H9 (cell line): ENCODE data around the gene NT5DC1. TPM values are rescaled to one million over a fixed set of nuclear protein-coding genes. Genes with fewer than 3 reads are reported as not detected.

ENCODE experiments used
- DNase-seq: peaks from one replicate; pipeline ENCODE4 v3.0.0-alpha.2; 2017
- H2AFZ ChIP-seq: one replicate; pipeline ENCODE4 v1.6.1; 2013; ENCODE audit warnings: mild to moderate bottlenecking, low read length, control low read depth, moderate library complexity
- H2AK5ac ChIP-seq: 2 replicates; pipeline ENCODE4 v1.6.1; 2013; ENCODE audit warnings: low read length, control low read depth, mixed read lengths; ENCODE audit not compliant: insufficient read length
- H2BK120ac ChIP-seq: one replicate; pipeline ENCODE4 v1.6.1; 2013; ENCODE audit warnings: low read depth, mild to moderate bottlenecking, low read length, control low read depth, inconsistent platforms; ENCODE audit not compliant: poor library complexity, severe bottlenecking
- H2BK12ac ChIP-seq: 2 replicates; pipeline ENCODE4 v1.6.1; 2013; ENCODE audit warnings: low read length, control low read depth, mixed read lengths, low read depth; ENCODE audit not compliant: insufficient read length
- H2BK15ac ChIP-seq: 2 replicates; pipeline ENCODE4 v1.6.1; 2013; ENCODE audit warnings: low read depth, low read length, control low read depth
- H2BK20ac ChIP-seq: one replicate; pipeline ENCODE4 v1.6.1; 2013; ENCODE audit warnings: low read depth, mild to moderate bottlenecking, low read length, control low read depth, inconsistent platforms; ENCODE audit not compliant: poor library complexity, severe bottlenecking
- H2BK5ac ChIP-seq: 2 replicates; pipeline ENCODE4 v1.6.1; 2013; ENCODE audit warnings: low read length, control low read depth, mixed read lengths; ENCODE audit not compliant: insufficient read length
- H3K14ac ChIP-seq: 2 replicates; pipeline ENCODE4 v1.6.1; 2013; ENCODE audit warnings: low read length, control low read depth; ENCODE audit not compliant: insufficient read depth
- H3K18ac ChIP-seq: 2 replicates; pipeline ENCODE4 v1.6.1; 2013; ENCODE audit warnings: low read depth, mild to moderate bottlenecking, mixed read lengths, low read length, control low read depth; ENCODE audit not compliant: insufficient read length
- H3K23ac ChIP-seq: 2 replicates; pipeline ENCODE4 v1.6.1; 2013; ENCODE audit warnings: low read length, control low read depth, mixed read lengths, low read depth; ENCODE audit not compliant: insufficient read length
- H3K23me2 ChIP-seq: 2 replicates; pipeline ENCODE4 v1.6.1; 2013; ENCODE audit warnings: low read depth, mild to moderate bottlenecking, mixed read lengths, low read length, control low read depth; ENCODE audit not compliant: insufficient read length, poor library complexity, severe bottlenecking
- H3K27ac ChIP-seq: 2 replicates; pipeline ENCODE4 v1.5.1; 2013; ENCODE audit warnings: low read length, control low read depth, mixed read lengths, low read depth; ENCODE audit not compliant: insufficient read length
- H3K27me3 ChIP-seq: 2 replicates; pipeline ENCODE4 v1.6.1; 2013; ENCODE audit warnings: low read length, control low read depth, inconsistent platforms; ENCODE audit not compliant: insufficient read depth
- H3K4ac ChIP-seq: 2 replicates; pipeline ENCODE4 v1.6.1; 2013; ENCODE audit warnings: low read depth, mild to moderate bottlenecking, control low read depth, inconsistent platforms, low read length, moderate library complexity
- H3K4me1 ChIP-seq: 2 replicates; pipeline ENCODE4 v1.6.1; 2013; ENCODE audit warnings: low read length, control low read depth, inconsistent platforms; ENCODE audit not compliant: insufficient read depth
- H3K4me2 ChIP-seq: 2 replicates; pipeline ENCODE4 v1.6.1; 2013; ENCODE audit warnings: low read length, control low read depth, mixed read lengths; ENCODE audit not compliant: insufficient read length, insufficient read depth
- H3K56ac ChIP-seq: 2 replicates; pipeline ENCODE4 v1.6.1; 2013; ENCODE audit warnings: low read depth, mild to moderate bottlenecking, mixed read lengths, low read length, control low read depth; ENCODE audit not compliant: insufficient read length
- H3K79me1 ChIP-seq: 2 replicates; pipeline ENCODE4 v1.6.1; 2013; ENCODE audit warnings: low read depth, mild to moderate bottlenecking, moderate library complexity, low read length, control low read depth, inconsistent platforms; ENCODE audit not compliant: insufficient read depth, poor library complexity, severe bottlenecking
- H3K79me2 ChIP-seq: 2 replicates; pipeline ENCODE4 v1.6.1; 2013; ENCODE audit warnings: low read length, control low read depth, inconsistent platforms; ENCODE audit not compliant: insufficient read depth
- H3K9ac ChIP-seq: 2 replicates; pipeline ENCODE4 v1.6.1; 2013; ENCODE audit warnings: low read length, control low read depth, mixed read lengths; ENCODE audit not compliant: insufficient read length; ENCODE audit errors: extremely low read depth
- H3K9me3 ChIP-seq: one replicate; pipeline ENCODE4 v1.6.1; 2013; ENCODE audit warnings: low read depth, low read length, inconsistent platforms; ENCODE audit not compliant: control insufficient read depth
- H3T11ph ChIP-seq: one replicate; pipeline ENCODE4 v1.6.1; 2013; ENCODE audit warnings: mild to moderate bottlenecking, low read length, control low read depth, inconsistent platforms
- H4K20me1 ChIP-seq: one replicate; pipeline ENCODE4 v1.6.1; 2013; ENCODE audit not compliant: control insufficient read depth, insufficient read length, insufficient read depth
- H4K5ac ChIP-seq: 2 replicates; pipeline ENCODE4 v1.6.1; 2013; ENCODE audit warnings: low read depth, mild to moderate bottlenecking, mixed read lengths, low read length, control low read depth; ENCODE audit not compliant: insufficient read length
- H4K8ac ChIP-seq: replicated peaks from 2 replicates; pipeline ENCODE4 v1.6.1; 2013; ENCODE audit warnings: low read length, control low read depth, mixed read lengths, low read depth; ENCODE audit not compliant: insufficient read length
- H4K91ac ChIP-seq: 2 replicates; pipeline ENCODE4 v1.6.1; 2013; ENCODE audit warnings: low read depth, mild to moderate bottlenecking, moderate library complexity, mixed read lengths, low read length, control low read depth; ENCODE audit not compliant: insufficient read length
- H3K27ac Mint-ChIP-seq, 3 experiments: 2 replicates in 2 of 3; 3 replicates in 1 of 3; pipeline ENCODE4 v1.8.0; 2020 to 2021; ENCODE audit warnings: mixed read lengths in 3 of 3, mild to moderate bottlenecking in 1 of 3, moderate library complexity in 1 of 3
- H3K27me3 Mint-ChIP-seq: 2 replicates; pipeline ENCODE4 v1.8.0; 2021; ENCODE audit warnings: low read depth, mild to moderate bottlenecking, moderate library complexity, mixed read lengths
- H3K36me3 Mint-ChIP-seq, 3 experiments: 2 replicates in 2 of 3; 3 replicates in 1 of 3; pipeline ENCODE4 v1.8.0; 2020 to 2021; ENCODE audit warnings: low read depth in 3 of 3, mixed read lengths in 3 of 3; ENCODE audit not compliant: insufficient read depth in 1 of 3
- H3K4me1 Mint-ChIP-seq, 2 experiments: 2 replicates each; pipeline ENCODE4 v1.8.0; 2020; ENCODE audit warnings: mixed read lengths in 2 of 2
- H3K4me3 Mint-ChIP-seq, 2 experiments: 2 replicates in 1 of 2; 3 replicates in 1 of 2; pipeline ENCODE4 v1.8.0; 2020 to 2021; ENCODE audit warnings: mild to moderate bottlenecking in 2 of 2, mixed read lengths in 2 of 2, moderate library complexity in 1 of 2
- H3K9me3 Mint-ChIP-seq, 2 experiments: 2 replicates in 1 of 2; 3 replicates in 1 of 2; pipeline ENCODE4 v1.8.0; 2020; ENCODE audit warnings: mild to moderate bottlenecking in 2 of 2, mixed read lengths in 2 of 2, moderate library complexity in 1 of 2
- WGBS: extraction: QIAGEN DNeasy Blood & Tissue Kit; methylation state at CpG from one replicate; pipeline ENCODE4 v1.1.7; 2013; ENCODE audit warnings: missing lambda C conversion rate, low lambda C conversion rate, mixed read lengths; ENCODE audit not compliant: insufficient read length; ENCODE audit errors: extremely low coverage; 5-methylcytosine and 5-hydroxymethylcytosine counted together
- total RNA-seq: library from RNA; stranded (reverse); gene quantifications from 2 replicates; pipeline ENCODE4 v1.2.1, GENCODE V29; 2021
- TF ChIP-seq, protein P1 (sequence below): fragments of 200-600 bp; sonication (generic); conservative IDR thresholded peaks from 3 replicates; pipeline ENCODE4 v1.8.0; 2021; ENCODE audit warnings: antibody characterized with exemption, mild to moderate bottlenecking

NT5DC1 gene
- total RNA-seq, 1 experiment from 2014 or later = 64.9 TPM

DNA sequence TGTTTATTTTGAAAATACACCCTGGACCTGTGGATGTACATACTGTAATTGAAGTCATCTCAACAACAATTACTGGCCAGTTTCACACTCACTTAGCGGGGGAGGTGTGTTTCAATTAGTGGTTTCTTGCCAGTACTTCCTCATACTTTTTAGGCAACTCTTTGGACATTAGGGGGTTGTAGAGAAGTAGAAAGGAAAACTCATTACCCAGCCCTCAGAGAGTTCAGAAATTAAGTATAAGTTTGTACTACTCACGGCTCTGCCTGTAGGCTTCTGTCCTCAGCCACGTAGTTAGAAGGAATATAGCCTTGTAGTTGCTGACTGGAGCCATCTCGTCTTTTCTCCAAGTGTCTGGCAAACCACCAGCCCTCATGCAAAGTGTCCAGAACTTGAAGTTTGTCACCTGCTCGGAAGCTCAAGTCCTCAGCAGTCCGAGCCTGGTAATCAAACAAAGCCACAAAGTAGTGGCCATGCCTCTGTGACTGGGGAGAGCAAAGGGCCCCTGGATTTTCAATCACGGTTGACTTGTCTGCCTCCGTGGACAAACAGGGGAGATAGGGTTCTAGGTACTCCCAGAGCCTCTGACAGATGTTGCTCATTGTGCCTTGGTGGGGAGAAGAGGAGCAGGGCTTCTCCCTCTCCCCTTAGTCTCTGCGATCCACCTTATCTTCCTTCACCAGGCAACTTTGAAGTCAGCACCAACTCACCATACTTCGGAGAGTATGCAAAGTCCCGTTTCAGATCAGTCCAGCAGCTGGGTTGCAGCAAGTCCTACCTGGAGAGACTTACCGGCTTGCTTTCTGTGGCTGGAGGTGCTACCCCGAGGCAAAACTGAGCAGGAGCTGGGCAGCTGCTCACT, 40.7 kb upstream of the NT5DC1 start:
- Histone ChIP-seq H3K4me2 (no peak overlapping the region), H3K56ac (no peak overlapping the region), H2AFZ (no peak overlapping the region), H3K14ac (no peak overlapping the region), H3K4me1 (no peaks in the 10 kb centered on the region; the same call in 1 of the 2 replicates), H2AK5ac (no peak overlapping the region), H3T11ph (no peak overlapping the region), H4K8ac (no peak overlapping the region), H3K4ac (no peak overlapping the region), H3K23me2 (no peaks in the 10 kb centered on the region), H3K27me3 (no peaks in the 10 kb centered on the region), H3K9ac (no peak overlapping the region), H2BK5ac (no peak overlapping the region), H2BK15ac (no peak overlapping the region), H3K9me3 (no peaks in the 10 kb centered on the region), H3K23ac (no peak overlapping the region), H4K91ac (no peak overlapping the region), H3K79me1 (no peaks in the 10 kb centered on the region), H2BK12ac (no peak overlapping the region), H3K79me2 (no peaks in the 10 kb centered on the region), H2BK120ac (no peak overlapping the region), H3K27ac (no peak overlapping the region), H4K5ac (no peak overlapping the region), H4K20me1 (no peaks in the 10 kb centered on the region), H3K18ac (no peak overlapping the region), H2BK20ac (no peak overlapping the region)
- peaks cover 6 to 11% of the 10 kb centered on the region in 2 experiments; a peak in 3 of 4 replicates for H3K4me1 Mint-ChIP-seq
- no CpG with 5 or more reads among the region's 13 CpGs for WGBS
- DNase-seq = no peak
- no peaks in the 10 kb centered on the region for H3K36me3 Mint-ChIP-seq
- H3K4me3 Mint-ChIP-seq = no peak overlapping the region
- no peaks in the 10 kb centered on the region for H3K27me3 Mint-ChIP-seq
- TF ChIP-seq, protein P1, sequence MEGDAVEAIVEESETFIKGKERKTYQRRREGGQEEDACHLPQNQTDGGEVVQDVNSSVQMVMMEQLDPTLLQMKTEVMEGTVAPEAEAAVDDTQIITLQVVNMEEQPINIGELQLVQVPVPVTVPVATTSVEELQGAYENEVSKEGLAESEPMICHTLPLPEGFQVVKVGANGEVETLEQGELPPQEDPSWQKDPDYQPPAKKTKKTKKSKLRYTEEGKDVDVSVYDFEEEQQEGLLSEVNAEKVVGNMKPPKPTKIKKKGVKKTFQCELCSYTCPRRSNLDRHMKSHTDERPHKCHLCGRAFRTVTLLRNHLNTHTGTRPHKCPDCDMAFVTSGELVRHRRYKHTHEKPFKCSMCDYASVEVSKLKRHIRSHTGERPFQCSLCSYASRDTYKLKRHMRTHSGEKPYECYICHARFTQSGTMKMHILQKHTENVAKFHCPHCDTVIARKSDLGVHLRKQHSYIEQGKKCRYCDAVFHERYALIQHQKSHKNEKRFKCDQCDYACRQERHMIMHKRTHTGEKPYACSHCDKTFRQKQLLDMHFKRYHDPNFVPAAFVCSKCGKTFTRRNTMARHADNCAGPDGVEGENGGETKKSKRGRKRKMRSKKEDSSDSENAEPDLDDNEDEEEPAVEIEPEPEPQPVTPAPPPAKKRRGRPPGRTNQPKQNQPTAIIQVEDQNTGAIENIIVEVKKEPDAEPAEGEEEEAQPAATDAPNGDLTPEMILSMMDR = no peak
- no peak overlapping the region for H3K27ac Mint-ChIP-seq
- no peaks in the 10 kb centered on the region for H3K9me3 Mint-ChIP-seq
